Spleen (tissue), 7 donors: ENCODE measurements around the gene ARHGAP6.

Experiments used
- CTCF ChIP-seq, 11 experiments: fragments of 200-600 bp in 7 of 11; fragments of 450-650 bp in 4 of 11; sonication (generic) in 4 of 11; IDR thresholded peaks in 8 of 11; conservative IDR thresholded peaks in 3 of 11; 1 replicate in 7 of 11; 2 replicates in 4 of 11; pipeline versions ENCODE4 v1.4.0 to v1.8.0; 2016 to 2021; ENCODE audit warnings: antibody characterized with exemption in 11 of 11, inconsistent platforms in 4 of 11, mild to moderate bottlenecking in 1 of 11
- POLR2A ChIP-seq, 3 donors: fragments of 450-650 bp; IDR thresholded peaks; one replicate each; pipeline ENCODE4 v1.5.1; 2017; ENCODE audit warnings: antibody characterized with exemption in 3 of 3, mild to moderate bottlenecking in 1 of 3
- donor health status: DM: no; HTN: no; CAD: no; lungs with moderate emphysema.
- donor health status: DM: no; HTN: no; CAD: no.
- donor health status: DM: no; HTN: no; CAD: no.

GRCh38 chrX:11484290-11484689, 181.4 kb downstream of the ARHGAP6 start:
- TF ChIP-seq CTCF (IDR thresholded peaks at IDR 0.05 in 8 of 11, conservative IDR thresholded peaks at IDR 0.05 in 3 of 11) (no peak), POLR2A (IDR thresholded peaks at IDR 0.05) (no peak)
